ENCODE results near the gene MAP3K3.

The MAP3K3 gene

DNA sequence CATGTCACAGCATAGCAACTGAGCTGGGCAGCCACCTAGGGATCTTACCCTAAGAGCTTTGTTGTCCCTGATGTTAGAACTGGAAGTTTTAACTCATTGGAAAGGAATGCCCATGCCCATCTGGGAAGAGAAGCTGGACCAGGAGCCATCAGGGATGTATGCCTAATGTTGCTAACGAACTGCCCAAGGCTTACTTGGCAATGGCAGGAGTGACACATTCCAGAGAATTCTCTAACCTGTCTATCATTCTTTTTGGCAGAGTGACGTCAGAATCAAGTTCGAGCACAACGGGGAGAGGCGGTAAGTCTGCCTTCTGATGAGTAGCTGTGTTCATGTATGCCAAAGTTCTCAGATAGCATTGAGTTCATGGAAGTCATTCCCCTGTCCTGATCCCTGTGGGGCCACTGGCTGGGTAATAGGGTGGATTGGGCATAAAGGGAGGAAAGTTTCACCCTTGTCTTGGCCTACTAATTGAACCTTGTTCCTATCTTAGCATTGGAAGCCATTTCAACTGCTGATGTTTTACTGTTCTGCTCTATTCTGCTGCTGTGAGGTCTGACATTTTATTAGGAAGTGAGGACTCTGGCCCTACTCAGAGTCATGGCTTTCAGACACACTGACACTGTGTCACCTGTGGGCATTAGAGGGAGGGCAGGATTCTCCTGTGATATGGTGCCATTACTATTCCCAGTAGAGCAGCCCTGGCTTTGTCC, 23.7 kb downstream of the MAP3K3 start:
- POLR2A ChIA-PET = no interaction called here
- no peaks in the 10 kb centered on the region for H3K4me1 ChIP-seq (ENCODE audit: control insufficient read depth, insufficient read depth, low read length)
- CTCF ChIA-PET = interaction anchor here (0.6 to 0.7 kb wide), 2 partner anchors 30 to 238 kb away, joined by 3 read pairs; no protein-coding TSS in a partner anchor
- no peak overlapping the region for H3K4me3 ChIP-seq (ENCODE audit: low read depth, low read length)
- peaks cover 41 to 46% of the 10 kb centered on the region in 2 experiments for H3K36me3 ChIP-seq (ENCODE audit: control insufficient read depth in 2 of 2, insufficient read depth in 1 of 2, low read length in 2 of 2)
- H3K9me3 ChIP-seq (ENCODE audit: control insufficient read depth, insufficient read depth, low read depth, low read length) = no peaks in the 10 kb centered on the region
- no peak overlapping the region for H3K27ac ChIP-seq (ENCODE audit: extremely low read depth, low read depth, low read length)
- TF ChIP-seq ZFP41 (tag by site-specific recombination; IDR thresholded peaks at IDR 0.05; ENCODE audit: borderline replicate concordance) (no peak), ZNF404 (tag by site-specific recombination; IDR thresholded peaks at IDR 0.05) (no peak), SALL2 (tag by site-specific recombination; IDR thresholded peaks at IDR 0.05; ENCODE audit: borderline replicate concordance) (no peak), ZNF654 (tag by site-specific recombination; IDR thresholded peaks at IDR 0.05; ENCODE audit: low read depth) (no peak), ZNF707 (tag by site-specific recombination; IDR thresholded peaks at IDR 0.05) (no peak), ZNF121 (tag by site-specific recombination; IDR thresholded peaks at IDR 0.05) (no peak), ZNF10 (tag by site-specific recombination; IDR thresholded peaks at IDR 0.05) (no peak), ZNF274 (IDR thresholded peaks at IDR 0.05; ENCODE audit: low read length) (no peak), ZNF274 (tag by site-specific recombination; IDR thresholded peaks at IDR 0.05; ENCODE audit: borderline replicate concordance) (no peak), ZNF626 (tag by site-specific recombination; IDR thresholded peaks at IDR 0.05) (no peak), ZNF26 (tag by site-specific recombination; IDR thresholded peaks at IDR 0.05) (no peak), BCL11B (tag by site-specific recombination; IDR thresholded peaks at IDR 0.05; ENCODE audit: low read depth) (no peak), EGR2 (tag by site-specific recombination; IDR thresholded peaks at IDR 0.05; ENCODE audit: low read depth) (no peak), GLI4 (tag by site-specific recombination; IDR thresholded peaks at IDR 0.05) (no peak), ZNF132 (tag by site-specific recombination; IDR thresholded peaks at IDR 0.05; ENCODE audit: borderline replicate concordance) (no peak), ZNF560 (tag by site-specific recombination; IDR thresholded peaks at IDR 0.05; ENCODE audit: borderline replicate concordance) (no peak), PRDM1 (tag by site-specific recombination; IDR thresholded peaks at IDR 0.05) (no peak), AEBP2 (tag by site-specific recombination; IDR thresholded peaks at IDR 0.05; ENCODE audit: borderline replicate concordance) (no peak)
- TF ChIP-seq, protein P1, sequence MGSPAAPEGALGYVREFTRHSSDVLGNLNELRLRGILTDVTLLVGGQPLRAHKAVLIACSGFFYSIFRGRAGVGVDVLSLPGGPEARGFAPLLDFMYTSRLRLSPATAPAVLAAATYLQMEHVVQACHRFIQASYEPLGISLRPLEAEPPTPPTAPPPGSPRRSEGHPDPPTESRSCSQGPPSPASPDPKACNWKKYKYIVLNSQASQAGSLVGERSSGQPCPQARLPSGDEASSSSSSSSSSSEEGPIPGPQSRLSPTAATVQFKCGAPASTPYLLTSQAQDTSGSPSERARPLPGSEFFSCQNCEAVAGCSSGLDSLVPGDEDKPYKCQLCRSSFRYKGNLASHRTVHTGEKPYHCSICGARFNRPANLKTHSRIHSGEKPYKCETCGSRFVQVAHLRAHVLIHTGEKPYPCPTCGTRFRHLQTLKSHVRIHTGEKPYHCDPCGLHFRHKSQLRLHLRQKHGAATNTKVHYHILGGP (tag by site-specific recombination; IDR thresholded peaks at IDR 0.05) = no peak
- TF ChIP-seq, protein P2, sequence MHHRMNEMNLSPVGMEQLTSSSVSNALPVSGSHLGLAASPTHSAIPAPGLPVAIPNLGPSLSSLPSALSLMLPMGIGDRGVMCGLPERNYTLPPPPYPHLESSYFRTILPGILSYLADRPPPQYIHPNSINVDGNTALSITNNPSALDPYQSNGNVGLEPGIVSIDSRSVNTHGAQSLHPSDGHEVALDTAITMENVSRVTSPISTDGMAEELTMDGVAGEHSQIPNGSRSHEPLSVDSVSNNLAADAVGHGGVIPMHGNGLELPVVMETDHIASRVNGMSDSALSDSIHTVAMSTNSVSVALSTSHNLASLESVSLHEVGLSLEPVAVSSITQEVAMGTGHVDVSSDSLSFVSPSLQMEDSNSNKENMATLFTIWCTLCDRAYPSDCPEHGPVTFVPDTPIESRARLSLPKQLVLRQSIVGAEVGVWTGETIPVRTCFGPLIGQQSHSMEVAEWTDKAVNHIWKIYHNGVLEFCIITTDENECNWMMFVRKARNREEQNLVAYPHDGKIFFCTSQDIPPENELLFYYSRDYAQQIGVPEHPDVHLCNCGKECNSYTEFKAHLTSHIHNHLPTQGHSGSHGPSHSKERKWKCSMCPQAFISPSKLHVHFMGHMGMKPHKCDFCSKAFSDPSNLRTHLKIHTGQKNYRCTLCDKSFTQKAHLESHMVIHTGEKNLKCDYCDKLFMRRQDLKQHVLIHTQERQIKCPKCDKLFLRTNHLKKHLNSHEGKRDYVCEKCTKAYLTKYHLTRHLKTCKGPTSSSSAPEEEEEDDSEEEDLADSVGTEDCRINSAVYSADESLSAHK (tag by site-specific recombination; IDR thresholded peaks at IDR 0.05) = no peak

All from HEK293 (cell line).